HuH-7 (cell line): ENCODE measurements around the gene AK5.

Source experiments
- DNase-seq: peaks from one replicate; pipeline ENCODE4 v3.0.0; 2011; ENCODE audit warnings: low spot score

AK5 gene

GRCh38 chr1:77590651-77591050 lies 308.8 kb downstream of the AK5 start:
- no peak for DNase-seq

DNA sequence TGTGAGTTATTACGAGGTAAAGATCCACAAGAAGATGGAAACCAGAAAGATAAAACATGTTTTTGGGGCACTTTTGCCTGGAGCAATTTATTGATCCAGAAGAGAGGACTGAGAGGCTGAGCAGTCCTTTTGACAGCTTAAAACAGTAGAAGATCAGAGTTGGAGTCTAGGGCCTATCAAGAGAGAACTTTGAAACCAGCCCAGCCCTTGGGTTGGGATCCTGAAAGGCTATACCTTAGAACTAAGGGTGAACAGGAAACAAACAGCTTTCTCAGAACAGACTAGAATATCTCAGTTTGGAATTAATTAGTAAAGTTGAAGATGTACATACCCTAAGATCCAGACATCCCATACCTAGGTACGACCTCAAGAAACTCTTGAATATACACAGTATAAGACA lies 311.1 kb downstream of the AK5 start:
- no peak for DNase-seq

GRCh38 chr1:77594366-77595112 lies 312.7 kb downstream of the AK5 start:
- no peak for DNase-seq

GRCh38 chr1:77597310-77597709 lies 315.5 kb downstream of the AK5 start:
- no peak for DNase-seq

DNA sequence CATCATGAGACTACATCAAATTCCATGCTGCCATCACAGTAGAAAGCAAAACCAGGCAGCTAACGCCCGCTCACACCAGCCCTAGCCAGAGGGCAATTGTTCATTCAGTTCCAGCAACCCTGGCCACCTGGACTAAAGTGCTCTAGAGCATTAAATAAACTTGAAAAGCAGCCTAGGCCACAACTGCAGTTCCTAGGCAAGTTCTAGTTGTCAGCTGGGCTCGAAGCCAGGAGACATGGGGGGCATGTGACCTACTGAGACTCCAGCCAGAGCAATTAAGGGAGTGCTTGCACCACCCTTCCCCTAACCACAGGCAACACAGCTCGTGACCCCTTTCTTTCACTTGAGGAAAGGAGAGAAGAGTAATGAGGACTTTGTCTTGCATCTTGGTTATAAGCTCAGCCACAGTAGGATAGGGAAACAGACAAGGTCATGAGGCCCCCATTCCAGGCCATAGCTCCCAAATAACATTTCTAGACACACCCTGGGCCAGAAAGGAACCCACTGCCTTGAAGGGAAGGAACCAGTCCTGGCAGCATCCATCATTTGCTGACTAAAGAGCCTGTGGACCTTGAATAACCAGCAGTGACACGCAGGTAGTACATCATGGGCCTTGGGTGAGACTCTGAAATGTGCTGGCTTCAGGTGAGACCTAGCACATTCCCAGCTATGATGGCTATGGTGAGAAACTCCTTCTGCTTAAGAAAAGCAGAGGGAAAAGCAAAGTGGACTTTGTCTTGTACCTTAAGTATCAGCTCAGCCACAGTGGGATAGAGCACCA lies 323.6 kb downstream of the AK5 start:
- no peak for DNase-seq

DNA sequence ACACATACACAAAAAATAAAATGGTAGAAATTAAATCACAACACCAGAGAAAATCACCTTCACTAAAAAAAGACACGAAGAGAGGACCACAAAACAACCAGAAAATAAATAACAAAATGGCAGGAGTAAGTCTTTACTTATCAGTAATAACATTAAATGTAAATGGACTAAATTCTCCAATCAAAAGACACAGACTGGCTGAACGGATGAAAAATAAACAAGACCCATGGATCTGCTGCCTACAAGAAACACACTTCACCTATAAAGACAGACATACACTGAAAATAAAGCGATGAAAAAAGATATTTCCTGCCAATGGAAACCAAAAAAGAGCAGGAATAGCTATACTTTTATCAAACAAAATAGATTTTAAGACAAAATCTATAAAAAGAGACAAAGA lies 327.1 kb downstream of the AK5 start:
- DNase-seq, result no peak
